ENCODE measurements around the gene PROC.

- no peak for TF ChIP-seq POLR2A (IDR thresholded peaks at IDR 0.05)
- no peak for TF ChIP-seq CTCF (IDR thresholded peaks at IDR 0.05 in 8 of 11, conservative IDR thresholded peaks at IDR 0.05 in 3 of 11)
Observed at GRCh38 chr2:127426501-127427354, 8.5 kb downstream of the PROC start.

Measured in spleen (tissue), 7 donors.